GM19099 (cell line): ENCODE data around the gene CEP170.

Source experiments
- POLR2A ChIP-seq: IDR thresholded peaks from 3 replicates; pipeline ENCODE4 v1.6.1; 2011; ENCODE audit warnings: low read depth; ENCODE audit not compliant: insufficient read length; ENCODE audit errors: extremely low read depth

CEP170 gene

DNA sequence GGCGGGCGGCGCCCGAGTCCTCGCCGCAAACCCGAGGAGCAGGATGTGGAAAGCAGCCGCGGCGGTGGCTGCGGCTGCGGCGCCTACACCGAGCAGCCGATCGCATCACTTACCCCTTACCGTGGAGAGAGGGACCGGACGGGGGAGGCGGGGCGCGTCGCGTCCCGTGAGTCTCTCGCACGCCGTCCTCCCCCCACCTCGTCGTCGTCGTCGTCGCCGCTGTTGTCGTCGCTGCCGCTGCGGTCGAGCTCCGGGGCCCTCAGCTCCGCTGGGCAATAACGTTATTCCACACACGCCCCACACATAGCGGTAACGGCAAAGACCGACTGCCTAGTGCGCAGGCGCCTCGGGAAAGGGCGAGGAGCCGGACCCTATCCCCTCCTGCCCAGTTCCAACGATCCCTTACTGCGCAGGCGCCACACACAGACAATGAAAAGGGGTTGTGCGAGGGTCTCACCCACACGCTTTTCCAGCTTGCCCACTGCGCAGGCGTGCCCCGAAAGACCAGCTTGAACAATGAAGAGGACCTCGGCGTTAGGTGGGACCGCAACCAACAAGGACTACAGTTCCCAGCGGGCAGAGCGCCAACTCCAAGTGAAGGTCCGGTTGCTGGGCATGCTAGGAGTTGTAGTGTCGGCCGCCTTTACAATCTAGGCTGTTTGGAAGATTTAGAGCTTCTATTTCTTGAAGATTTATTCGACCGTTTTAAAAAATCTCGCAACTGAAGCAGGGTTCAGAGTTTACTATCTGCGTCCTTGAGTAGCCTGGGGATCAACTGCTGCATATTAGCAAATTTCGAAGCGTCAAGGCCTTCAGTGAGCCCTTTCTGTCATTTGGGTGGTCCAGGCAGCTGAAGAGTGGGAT, at the start of gene CEP170:
Gene CEP170 (minus strand): TSS at position 355 of the 864 bp plus-strand sequence. CDS start 30,001 bp downstream, outside the sequence.
- TF ChIP-seq POLR2A = peak; percentile 49

- no peak for TF ChIP-seq POLR2A
Measured at GRCh38 chr1:243301059-243301458, 46.0 kb upstream of the CEP170 start.

- TF ChIP-seq POLR2A = no peak
Measured at GRCh38 chr1:243299069-243299468, 44.0 kb upstream of the CEP170 start.

- no peak for TF ChIP-seq POLR2A
Measured at GRCh38 chr1:243294723-243295121, 39.6 kb upstream of the CEP170 start.

- TF ChIP-seq POLR2A = no peak
Measured at GRCh38 chr1:243293941-243294722, 39.1 kb upstream of the CEP170 start.

- no peak for TF ChIP-seq POLR2A
Measured at GRCh38 chr1:243292117-243292516, 37.0 kb upstream of the CEP170 start.

DNA sequence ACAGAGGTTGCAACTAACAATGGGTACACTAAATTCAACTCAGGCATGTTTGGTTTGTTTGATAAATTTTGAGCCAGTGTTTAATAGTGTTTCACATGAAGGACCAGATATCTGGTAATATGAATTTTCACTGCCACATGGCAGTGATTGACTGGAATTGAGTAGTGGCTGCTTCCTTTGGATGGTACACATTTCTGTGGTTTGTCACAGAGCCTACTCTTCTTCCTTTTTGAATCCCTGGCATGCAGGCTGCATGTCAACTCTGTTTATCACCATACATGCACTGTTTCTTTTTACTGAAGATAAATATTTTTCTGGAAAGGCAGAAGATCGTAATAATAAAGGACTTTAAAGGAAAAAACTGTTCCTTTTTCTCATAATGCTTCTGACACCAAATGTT, 36.2 kb upstream of the CEP170 start:
- TF ChIP-seq POLR2A = no peak

DNA sequence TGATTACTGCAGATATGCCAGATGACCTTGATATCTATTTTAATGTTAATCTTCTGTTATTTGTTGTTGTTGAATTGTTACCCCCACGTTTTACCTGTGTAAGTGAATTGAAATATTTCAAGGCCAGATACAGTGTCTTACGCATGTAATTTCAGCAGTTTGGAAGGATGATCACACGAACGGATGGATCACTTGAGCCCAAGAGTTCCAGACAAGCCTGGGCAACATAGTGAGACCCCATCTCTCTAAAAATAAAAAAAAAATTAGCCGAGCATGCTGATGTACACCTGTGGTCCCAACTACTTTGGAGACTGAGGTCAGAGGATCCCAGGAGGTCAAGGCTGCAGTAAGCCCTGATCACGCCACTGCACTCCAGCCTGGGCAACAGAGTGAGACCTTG, 33.0 kb upstream of the CEP170 start:
- no peak for TF ChIP-seq POLR2A

DNA sequence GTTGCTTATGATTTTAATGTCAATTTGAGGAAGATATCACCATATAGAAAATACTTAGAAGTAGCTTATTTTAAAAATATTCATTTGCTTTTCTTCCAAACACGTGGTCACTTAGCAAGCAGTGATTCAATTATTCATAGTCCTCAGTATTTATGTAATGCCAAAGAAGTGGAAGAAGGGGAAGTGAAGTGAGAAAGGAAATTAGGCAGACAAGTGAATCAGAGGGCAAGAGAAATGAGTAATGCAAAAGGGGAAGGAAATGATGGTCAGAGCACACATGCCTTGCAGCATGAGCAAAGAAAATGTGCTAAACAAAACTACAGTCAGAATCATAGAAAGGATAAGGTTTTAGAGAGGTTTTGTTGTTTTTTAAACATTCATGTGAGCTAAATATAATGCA, 32.6 kb upstream of the CEP170 start:
- TF ChIP-seq POLR2A = no peak

- TF ChIP-seq POLR2A = no peak
Measured at GRCh38 chr1:243287123-243287460, 32.0 kb upstream of the CEP170 start.

GRCh38 chr1:243286409-243287122, 31.5 kb upstream of the CEP170 start:
- no peak for TF ChIP-seq POLR2A

GRCh38 chr1:243281672-243282071, 26.6 kb upstream of the CEP170 start:
- TF ChIP-seq POLR2A = no peak

GRCh38 chr1:243280571-243281129, 25.6 kb upstream of the CEP170 start:
- no peak for TF ChIP-seq POLR2A

DNA sequence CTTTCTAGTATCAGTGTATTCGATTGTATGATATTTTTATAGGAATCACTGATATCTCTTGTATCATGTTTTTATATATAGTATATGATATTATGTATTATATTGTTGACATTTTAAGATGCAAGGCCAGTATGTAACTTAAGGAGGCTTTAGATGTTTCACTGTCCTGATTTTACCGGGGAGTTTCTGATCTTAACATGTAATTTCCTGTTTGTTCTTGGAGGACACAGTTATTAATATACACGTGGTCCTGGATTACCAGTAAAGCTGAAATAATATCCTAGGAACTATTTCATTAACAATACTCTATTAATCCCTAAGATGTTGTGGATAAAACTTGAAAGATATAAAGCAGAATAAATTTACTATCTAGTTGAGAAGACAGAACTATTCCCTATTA, 20.2 kb upstream of the CEP170 start:
- TF ChIP-seq POLR2A = no peak

DNA sequence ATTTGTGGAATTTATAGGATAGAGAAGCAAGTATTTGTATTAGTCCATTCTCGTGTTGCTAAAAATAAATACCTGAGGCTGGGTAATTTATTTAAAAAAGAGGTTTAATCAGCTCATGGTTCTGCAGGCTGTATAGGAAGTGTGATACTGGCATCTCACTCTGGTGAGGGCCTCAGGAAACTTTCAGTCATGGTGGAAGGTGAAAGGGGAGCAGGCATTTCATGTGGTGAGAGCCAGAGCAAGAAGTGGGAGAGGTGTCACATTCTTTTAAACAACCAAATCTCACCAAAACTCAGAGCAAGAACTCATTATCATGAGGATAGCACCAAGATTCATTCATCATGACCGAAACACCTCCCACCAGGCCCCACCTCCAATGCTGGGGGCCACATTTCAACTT, 18.9 kb upstream of the CEP170 start:
- no peak for TF ChIP-seq POLR2A
